Mucosa of descending colon (tissue), 3 donors: ENCODE measurements around the gene COL25A1. TPM values are rescaled to one million over a fixed set of nuclear protein-coding genes. Genes with fewer than 3 reads are reported as not detected.
"Not testable (repeated sequence)": the region's sequence is repeated elsewhere in the genome, so short reads cannot be mapped to it uniquely, and the experiment has no call there.

ENCODE experiments used
- ATAC-seq: fragments of 200-7000 bp; cut with Tn5 transposase; one replicate; pipeline ENCODE4 v1.9.1; 2020; ENCODE audit warnings: mild to moderate bottlenecking, moderate library complexity
- DNase-seq, 3 donors: peaks; one replicate each; pipeline ENCODE4 v3.0.0-alpha.2; 2020
- H3K36me3 ChIP-seq: fragments of 200-600 bp; one replicate; pipeline ENCODE4 v1.8.0; 2021; ENCODE audit warnings: low read depth, mild to moderate bottlenecking
- H3K4me1 ChIP-seq: fragments of 200-600 bp; one replicate; pipeline ENCODE4 v1.8.0; 2021; ENCODE audit warnings: low read depth, mild to moderate bottlenecking
- H3K4me3 ChIP-seq: fragments of 200-600 bp; one replicate; pipeline ENCODE4 v1.8.0; 2021; ENCODE audit warnings: mild to moderate bottlenecking
- H3K9me3 ChIP-seq: fragments of 200-600 bp; one replicate; pipeline ENCODE4 v1.8.0; 2021; ENCODE audit warnings: mild to moderate bottlenecking
- intact Hi-C, 2 donors: fragments of 100-400 bp; cut with DNase I in 1 of 2; cut with micrococcal nuclease in 1 of 2; formaldehyde crosslinking; loops; one replicate each; pipeline versions ENCODE4 v1.11.0 to v1.11.1; 2022; cut with DNase I, micrococcal nuclease
- total RNA-seq, 3 donors: library from RNA; stranded (reverse); fragmentation: NEBNext Ultra II Directional in 2 of 3; extraction: Animal tissue kit (Norgen Biotek cat#: 25700) in 2 of 3; gene quantifications; one replicate each; pipeline versions ENCODE4 v1.2.1 to v1.2.4, GENCODE V29; 2021 to 2023
- TF ChIP-seq, protein P1 (sequence below): fragments of 200-600 bp; IDR thresholded peaks from one replicate; pipeline ENCODE4 v1.8.0; 2022; ENCODE audit warnings: antibody characterized with exemption, mild to moderate bottlenecking
- donor health status: DM: no; HTN: no; CAD: no; lungs with moderate emphysema.
- donor health status: DM: no; HTN: no; CAD: no.
- donor health status: DM: no; HTN: yes; CAD: no.

Gene COL25A1
- total RNA-seq, 3 donors from 2014 or later, result 0.12 to 0.35 (median 0.14) TPM

DNA sequence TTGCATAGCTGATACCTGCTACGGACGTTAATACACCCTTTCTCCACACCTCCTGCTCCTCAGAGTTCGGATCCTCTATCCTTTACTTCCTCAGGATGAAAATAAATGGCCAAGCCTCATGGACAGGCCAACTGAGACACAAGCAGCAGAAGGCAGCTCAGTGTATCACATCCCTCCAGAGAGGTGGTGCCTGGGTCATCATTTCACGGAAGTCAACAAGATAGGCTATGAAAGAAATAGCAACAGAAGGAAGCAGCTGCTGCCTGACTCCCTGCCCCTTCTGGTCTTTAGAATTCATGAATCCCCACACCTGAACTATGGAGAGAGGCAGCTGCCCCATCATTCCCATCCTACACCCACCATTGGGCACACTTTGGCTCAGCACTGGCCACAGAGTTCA is 272.5 kb downstream of the COL25A1 start:
- intact Hi-C loops, result no loop called here
- H3K4me1 ChIP-seq, result no peaks in the 10 kb centered on the region
- no peak overlapping the region for H3K4me3 ChIP-seq
- no peaks in the 10 kb centered on the region for H3K36me3 ChIP-seq
- ATAC-seq (no peak), DNase-seq (no peak)
- TF ChIP-seq, protein P1, sequence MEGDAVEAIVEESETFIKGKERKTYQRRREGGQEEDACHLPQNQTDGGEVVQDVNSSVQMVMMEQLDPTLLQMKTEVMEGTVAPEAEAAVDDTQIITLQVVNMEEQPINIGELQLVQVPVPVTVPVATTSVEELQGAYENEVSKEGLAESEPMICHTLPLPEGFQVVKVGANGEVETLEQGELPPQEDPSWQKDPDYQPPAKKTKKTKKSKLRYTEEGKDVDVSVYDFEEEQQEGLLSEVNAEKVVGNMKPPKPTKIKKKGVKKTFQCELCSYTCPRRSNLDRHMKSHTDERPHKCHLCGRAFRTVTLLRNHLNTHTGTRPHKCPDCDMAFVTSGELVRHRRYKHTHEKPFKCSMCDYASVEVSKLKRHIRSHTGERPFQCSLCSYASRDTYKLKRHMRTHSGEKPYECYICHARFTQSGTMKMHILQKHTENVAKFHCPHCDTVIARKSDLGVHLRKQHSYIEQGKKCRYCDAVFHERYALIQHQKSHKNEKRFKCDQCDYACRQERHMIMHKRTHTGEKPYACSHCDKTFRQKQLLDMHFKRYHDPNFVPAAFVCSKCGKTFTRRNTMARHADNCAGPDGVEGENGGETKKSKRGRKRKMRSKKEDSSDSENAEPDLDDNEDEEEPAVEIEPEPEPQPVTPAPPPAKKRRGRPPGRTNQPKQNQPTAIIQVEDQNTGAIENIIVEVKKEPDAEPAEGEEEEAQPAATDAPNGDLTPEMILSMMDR, result no peak
- H3K9me3 ChIP-seq, result no peaks in the 10 kb centered on the region

DNA sequence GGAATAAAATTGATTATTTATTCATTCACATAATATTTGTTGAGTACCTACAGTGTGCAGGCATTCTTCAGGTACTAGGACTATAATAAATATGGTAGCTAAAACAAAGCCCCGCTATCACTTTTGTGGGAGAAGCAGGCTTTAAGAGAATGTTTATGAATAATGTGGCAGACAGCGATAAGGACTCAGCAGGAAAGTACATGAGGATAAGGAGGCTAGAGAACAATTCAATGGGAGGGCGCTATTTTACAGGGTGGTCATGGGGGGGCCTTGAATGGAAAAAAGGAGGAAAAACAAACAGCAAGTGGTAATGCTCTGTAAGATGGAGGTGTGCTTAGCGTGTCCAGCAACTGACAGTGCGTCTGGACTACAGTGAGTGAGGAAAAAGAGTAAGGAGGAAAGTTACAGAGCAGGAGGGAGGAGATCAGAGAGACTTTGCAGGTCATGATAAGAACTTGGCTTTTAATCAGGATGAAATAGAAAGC is 275.4 kb downstream of the COL25A1 start:
- DNase-seq (no peak), ATAC-seq (no peak)
- intact Hi-C loops, result no loop called here
- Histone ChIP-seq H3K4me3 (no peak overlapping the region), H3K36me3 (no peaks in the 10 kb centered on the region), H3K9me3 (peaks cover 3% of the 10 kb centered on the region), H3K4me1 (no peaks in the 10 kb centered on the region)
- TF ChIP-seq, protein P1, result no peak

DNA sequence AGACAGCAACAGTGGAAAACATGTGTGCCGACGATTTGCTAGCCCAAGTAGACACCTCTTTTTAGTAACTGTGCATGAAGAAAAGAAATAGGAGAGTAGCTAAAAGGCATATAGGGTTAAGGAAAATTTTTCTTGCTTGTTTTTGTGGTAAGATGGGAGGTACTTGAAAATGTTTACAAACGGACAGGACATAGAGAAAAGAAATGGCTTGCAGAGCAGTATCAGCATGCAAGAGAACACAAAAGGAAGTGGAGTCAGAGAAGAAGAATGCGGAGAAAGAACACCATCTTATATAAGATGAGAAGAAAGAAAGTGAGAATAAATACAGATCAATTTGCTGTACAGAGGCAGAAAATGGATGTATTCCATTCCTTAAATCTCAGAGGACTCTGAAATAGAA is 275.9 kb downstream of the COL25A1 start:
- DNase-seq, result no peak
- TF ChIP-seq, protein P1, result no peak
- H3K4me3 ChIP-seq, result no peak overlapping the region
- no peaks in the 10 kb centered on the region for H3K4me1 ChIP-seq
- H3K9me3 ChIP-seq, result peaks cover 8% of the 10 kb centered on the region
- H3K36me3 ChIP-seq, result no peaks in the 10 kb centered on the region
- no peak for ATAC-seq
- intact Hi-C loops, result no loop called here

DNA sequence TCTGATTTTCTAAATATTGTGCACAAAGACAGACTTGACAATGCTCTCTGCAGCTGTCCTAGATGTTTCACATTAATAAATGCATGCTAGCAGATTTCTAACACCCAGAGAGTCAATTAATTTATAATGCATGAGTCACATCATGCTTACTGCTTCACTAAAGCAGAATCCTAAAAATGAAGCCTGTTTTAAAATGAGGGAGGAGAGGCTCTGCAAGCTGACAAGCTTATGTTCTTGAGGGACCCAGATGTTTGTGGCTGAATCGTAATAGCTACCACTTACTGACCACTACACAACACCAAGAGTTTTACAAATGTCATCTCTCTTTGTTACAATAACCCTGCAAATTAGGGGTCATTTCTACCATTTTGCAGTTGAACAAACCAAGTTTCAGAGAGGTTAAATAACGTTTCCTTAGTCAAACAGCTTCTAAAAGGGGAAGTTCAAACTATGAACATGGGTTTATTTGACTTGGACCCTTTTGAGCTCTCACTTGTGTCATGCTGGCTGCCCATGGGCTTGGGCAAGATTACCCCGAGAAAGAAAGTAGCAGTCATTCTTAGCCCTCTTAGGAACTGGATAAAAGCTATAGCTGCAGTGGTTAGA is 276.9 kb downstream of the COL25A1 start:
- TF ChIP-seq, protein P1, result no peak
- intact Hi-C loops, result no loop called here
- H3K4me1 ChIP-seq, result no peaks in the 10 kb centered on the region

DNA sequence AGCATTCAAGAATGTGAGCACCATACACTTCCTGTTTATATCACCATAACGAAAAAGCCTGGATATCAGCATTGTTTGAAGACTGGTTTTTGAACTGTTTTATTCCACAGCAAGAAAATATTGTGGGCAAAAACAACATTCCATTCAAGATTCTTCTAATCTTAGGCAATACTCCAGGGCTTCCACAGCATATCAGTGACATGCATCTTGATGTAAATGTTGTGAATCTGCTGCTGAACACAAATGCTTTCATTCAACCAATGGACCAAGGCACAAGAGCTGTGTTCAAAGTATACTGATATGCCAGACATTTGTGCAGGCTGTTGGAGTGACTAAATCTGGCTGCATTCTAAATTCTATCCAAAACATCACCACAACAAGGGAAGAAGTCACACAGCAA is 279.5 kb downstream of the COL25A1 start:
- DNase-seq (no peak), ATAC-seq (no peak)
- intact Hi-C loops, result no loop called here
- Histone ChIP-seq H3K4me1 (no peaks in the 10 kb centered on the region), H3K36me3 (no peaks in the 10 kb centered on the region), H3K9me3 (peaks cover 16% of the 10 kb centered on the region), H3K4me3 (no peak overlapping the region)
- TF ChIP-seq, protein P1, result no peak

More for the DNA sequence above, 276.9 kb downstream of the COL25A1 start:
- no peak overlapping the region for H3K4me3 ChIP-seq
- peaks cover 16% of the 10 kb centered on the region for H3K9me3 ChIP-seq
- DNase-seq, result no peak
- ATAC-seq, result no peak
- no peaks in the 10 kb centered on the region for H3K36me3 ChIP-seq

DNA sequence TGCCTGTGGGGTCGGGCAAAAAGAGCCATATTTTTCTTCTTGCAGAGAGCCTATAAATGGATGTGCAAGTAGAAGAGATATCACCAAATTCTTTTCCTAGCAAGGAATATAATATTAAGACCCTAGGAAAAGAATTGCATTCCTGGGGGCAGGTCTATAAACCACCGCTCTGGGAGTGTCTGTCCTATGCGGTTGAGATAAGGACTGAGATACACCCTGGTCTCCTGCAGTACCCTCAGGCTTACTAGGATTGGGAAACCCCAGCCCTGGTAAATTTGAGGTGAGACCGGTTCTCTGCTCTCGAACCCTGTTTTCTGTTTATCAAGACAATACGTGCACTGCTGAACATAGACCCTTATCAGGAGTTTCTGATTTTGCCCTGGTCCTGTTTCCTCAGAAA is 280.8 kb downstream of the COL25A1 start:
- H3K36me3 ChIP-seq, DNase-seq, H3K4me3 ChIP-seq, intact Hi-C loops, ATAC-seq, H3K4me1 ChIP-seq: not testable (repeated sequence)
- peaks cover 16% of the 10 kb centered on the region for H3K9me3 ChIP-seq
